Astrocyte of the spinal cord (primary cell): Measurements from ENCODE around the gene SSBP1.

Experiments used
- DNase-seq: peaks from one replicate; pipeline ENCODE4 v3.0.0; 2011; ENCODE audit warnings: low read depth, low spot score
- H3K4me3 ChIP-seq: 2 replicates; pipeline ENCODE4 v1.5.1; 2011; ENCODE audit warnings: low read depth, mild to moderate bottlenecking, low read length, moderate library complexity
- in situ Hi-C: cut with HindIII; loops from 2 replicates; pipeline ENCODE4 v1.10.0; 2017; ENCODE audit warnings: low sequenced_read_pairs
- TF ChIP-seq, protein P1 (sequence below): IDR thresholded peaks from 2 replicates; pipeline ENCODE4 v1.5.1; 2012; ENCODE audit warnings: low read depth, mild to moderate bottlenecking, low read length, inconsistent platforms

SSBP1 gene

GRCh38 chr7:141714571-141714970, 23.6 kb upstream of the SSBP1 start:
- H3K4me3 ChIP-seq, result no peak overlapping the region
- in situ Hi-C loops, result no loop called here
- TF ChIP-seq, protein P1, sequence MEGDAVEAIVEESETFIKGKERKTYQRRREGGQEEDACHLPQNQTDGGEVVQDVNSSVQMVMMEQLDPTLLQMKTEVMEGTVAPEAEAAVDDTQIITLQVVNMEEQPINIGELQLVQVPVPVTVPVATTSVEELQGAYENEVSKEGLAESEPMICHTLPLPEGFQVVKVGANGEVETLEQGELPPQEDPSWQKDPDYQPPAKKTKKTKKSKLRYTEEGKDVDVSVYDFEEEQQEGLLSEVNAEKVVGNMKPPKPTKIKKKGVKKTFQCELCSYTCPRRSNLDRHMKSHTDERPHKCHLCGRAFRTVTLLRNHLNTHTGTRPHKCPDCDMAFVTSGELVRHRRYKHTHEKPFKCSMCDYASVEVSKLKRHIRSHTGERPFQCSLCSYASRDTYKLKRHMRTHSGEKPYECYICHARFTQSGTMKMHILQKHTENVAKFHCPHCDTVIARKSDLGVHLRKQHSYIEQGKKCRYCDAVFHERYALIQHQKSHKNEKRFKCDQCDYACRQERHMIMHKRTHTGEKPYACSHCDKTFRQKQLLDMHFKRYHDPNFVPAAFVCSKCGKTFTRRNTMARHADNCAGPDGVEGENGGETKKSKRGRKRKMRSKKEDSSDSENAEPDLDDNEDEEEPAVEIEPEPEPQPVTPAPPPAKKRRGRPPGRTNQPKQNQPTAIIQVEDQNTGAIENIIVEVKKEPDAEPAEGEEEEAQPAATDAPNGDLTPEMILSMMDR, result no peak
- DNase-seq, result no peak

DNA sequence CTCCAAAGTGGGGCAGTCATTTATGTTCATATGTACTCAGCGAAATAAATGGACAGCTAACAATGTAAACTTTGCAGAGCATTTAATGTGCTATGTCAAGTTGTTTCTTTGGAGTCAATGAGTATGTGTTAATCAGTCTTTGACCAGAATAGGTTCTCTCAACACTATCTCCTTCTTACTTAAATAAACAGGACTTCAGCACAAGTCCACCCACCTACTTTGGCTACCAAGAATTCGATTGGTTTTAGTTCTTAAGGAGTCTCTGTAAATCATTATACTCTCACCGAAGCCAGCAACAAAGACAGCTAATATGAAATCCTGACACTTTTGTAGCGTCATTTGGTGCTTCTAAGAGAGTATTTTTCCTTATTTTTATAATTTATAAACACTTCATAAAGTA, 23.1 kb upstream of the SSBP1 start:
- in situ Hi-C loops, result no loop called here
- H3K4me3 ChIP-seq, result no peak overlapping the region
- DNase-seq, result no peak
- TF ChIP-seq, protein P1, result no peak

GRCh38 chr7:141715794-141716689, 22.1 kb upstream of the SSBP1 start:
- in situ Hi-C loops, result no loop called here
- TF ChIP-seq, protein P1, result no peak
- DNase-seq, result no peak
- H3K4me3 ChIP-seq, result no peak overlapping the region

DNA sequence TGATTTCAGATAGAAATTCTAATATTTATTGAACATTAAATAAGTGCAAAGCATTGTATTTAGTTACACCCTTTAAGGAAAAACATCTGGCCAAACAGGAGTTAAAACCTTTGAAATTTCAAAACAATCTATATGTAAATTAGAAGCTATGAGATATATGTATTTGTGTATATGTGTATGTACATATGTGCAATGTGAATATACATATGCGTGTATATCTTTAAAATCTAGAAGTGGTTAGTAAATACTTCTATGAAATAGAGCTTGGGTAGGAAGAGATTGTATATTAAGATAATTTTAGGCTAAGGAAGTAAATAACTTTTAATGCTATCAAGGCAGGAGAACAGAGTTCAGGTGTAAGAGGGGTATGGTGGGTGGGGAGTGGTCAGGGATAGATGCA, 20.7 kb upstream of the SSBP1 start:
- in situ Hi-C loops, result no loop called here
- no peak overlapping the region for H3K4me3 ChIP-seq
- TF ChIP-seq, protein P1, result no peak
- no peak for DNase-seq

DNA sequence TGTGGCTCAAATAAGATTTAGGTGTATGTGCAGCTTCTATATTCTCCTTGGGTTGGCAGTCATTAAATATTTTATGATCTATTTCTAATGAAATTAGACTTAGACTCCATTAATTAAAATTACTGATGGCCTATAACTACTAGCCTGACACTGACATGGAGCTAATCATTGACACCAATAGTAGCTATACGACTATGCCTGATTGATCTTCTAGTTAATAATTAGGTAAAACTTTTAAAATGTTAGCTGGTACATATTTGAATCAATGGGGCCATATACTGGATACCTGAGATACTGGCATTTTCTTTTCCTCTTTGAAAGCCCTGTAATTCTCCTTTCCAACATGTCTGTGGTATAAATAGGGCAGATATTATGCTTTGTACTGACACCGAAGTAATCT, 15.6 kb upstream of the SSBP1 start:
- in situ Hi-C loops, result no loop called here
- no peak for DNase-seq
- H3K4me3 ChIP-seq, result no peak overlapping the region
- TF ChIP-seq, protein P1, result no peak

DNA sequence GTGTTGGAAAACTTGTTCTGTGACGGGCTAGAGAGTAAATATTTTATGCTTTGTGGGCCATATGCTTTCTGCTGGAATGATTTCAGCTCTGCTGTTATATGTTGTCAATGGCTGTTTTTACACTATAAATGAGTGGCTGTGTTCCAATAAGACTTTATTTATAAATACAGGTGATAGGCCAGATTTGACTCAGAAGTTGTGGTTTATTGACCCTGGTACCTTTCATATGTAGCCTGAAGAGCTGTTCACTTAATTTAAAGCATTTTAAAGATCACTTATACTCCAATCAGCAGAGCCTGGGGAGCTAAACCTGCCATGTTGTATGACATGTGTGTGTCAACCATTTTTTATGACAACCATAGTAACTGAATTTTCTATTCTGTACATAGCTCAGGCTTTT, 9.1 kb upstream of the SSBP1 start:
- no peak for DNase-seq
- TF ChIP-seq, protein P1, result no peak
- H3K4me3 ChIP-seq, result no peak overlapping the region
- in situ Hi-C loops, result no loop called here
